Measurements from ENCODE around the gene SPATA1. TPM values are rescaled to one million over a fixed set of nuclear protein-coding genes. Genes with fewer than 3 reads are reported as not detected.

SPATA1 gene
- total RNA-seq, 1 donor from 2014 or later = 2.1 TPM

GRCh38 chr1:84489766-84490165, 16.4 kb upstream of the SPATA1 start:
- Mint-ChIP-seq H3K27me3 (ENCODE audit: low read depth) (no peaks in the 10 kb centered on the region), H3K4me3 (ENCODE audit: unreplicated experiment) (no peak overlapping the region), H3K4me1 (ENCODE audit: low read depth) (no peaks in the 10 kb centered on the region), H3K27ac (ENCODE audit: unreplicated experiment) (no peak overlapping the region), H3K36me3 (ENCODE audit: low read depth) (peaks cover 18% of the 10 kb centered on the region), H3K9me3 (ENCODE audit: low read depth) (peaks cover 3% of the 10 kb centered on the region)
- TF ChIP-seq CTCF (IDR thresholded peaks at IDR 0.05) = no peak
- DNase-seq (ENCODE audit: low spot score) = no peak

GRCh38 chr1:84492726-84493125, 13.5 kb upstream of the SPATA1 start:
- H3K4me1 Mint-ChIP-seq (ENCODE audit: low read depth) = no peaks in the 10 kb centered on the region
- H3K27me3 Mint-ChIP-seq (ENCODE audit: low read depth) = no peaks in the 10 kb centered on the region
- H3K9me3 Mint-ChIP-seq (ENCODE audit: low read depth) = no peaks in the 10 kb centered on the region
- no peak overlapping the region for H3K4me3 Mint-ChIP-seq (ENCODE audit: unreplicated experiment)
- no peak for TF ChIP-seq CTCF (IDR thresholded peaks at IDR 0.05)
- peaks cover 20% of the 10 kb centered on the region for H3K36me3 Mint-ChIP-seq (ENCODE audit: low read depth)
- H3K27ac Mint-ChIP-seq (ENCODE audit: unreplicated experiment) = no peak overlapping the region
- DNase-seq (ENCODE audit: low spot score) = no peak

- Mint-ChIP-seq H3K36me3 (ENCODE audit: low read depth) (peaks cover 24% of the 10 kb centered on the region), H3K4me3 (ENCODE audit: unreplicated experiment) (no peak overlapping the region), H3K4me1 (ENCODE audit: low read depth) (no peaks in the 10 kb centered on the region), H3K27ac (ENCODE audit: unreplicated experiment) (no peak overlapping the region), H3K9me3 (ENCODE audit: low read depth) (no peaks in the 10 kb centered on the region), H3K27me3 (ENCODE audit: low read depth) (no peaks in the 10 kb centered on the region)
- no peak for TF ChIP-seq CTCF (IDR thresholded peaks at IDR 0.05)
- no peak for DNase-seq (ENCODE audit: low spot score)
These were observed 12.4 kb upstream of the SPATA1 start for GRCh38 chr1:84493747-84494146.

- TF ChIP-seq CTCF (IDR thresholded peaks at IDR 0.05) = no peak
- no peaks in the 10 kb centered on the region for H3K27me3 Mint-ChIP-seq (ENCODE audit: low read depth)
- DNase-seq (ENCODE audit: low spot score) = no peak
- H3K9me3 Mint-ChIP-seq (ENCODE audit: low read depth) = no peaks in the 10 kb centered on the region
- H3K4me3 Mint-ChIP-seq (ENCODE audit: unreplicated experiment) = no peak overlapping the region
- H3K36me3 Mint-ChIP-seq (ENCODE audit: low read depth) = peaks cover 22% of the 10 kb centered on the region
- no peak overlapping the region for H3K27ac Mint-ChIP-seq (ENCODE audit: unreplicated experiment)
- H3K4me1 Mint-ChIP-seq (ENCODE audit: low read depth) = peaks cover 13% of the 10 kb centered on the region
These were observed 9.7 kb upstream of the SPATA1 start for GRCh38 chr1:84496498-84496897.

GRCh38 chr1:84497631-84498275, 8.4 kb upstream of the SPATA1 start:
- Mint-ChIP-seq H3K4me3 (ENCODE audit: unreplicated experiment) (no peak overlapping the region), H3K9me3 (ENCODE audit: low read depth) (no peaks in the 10 kb centered on the region), H3K36me3 (ENCODE audit: low read depth) (peaks cover 19% of the 10 kb centered on the region)

More at GRCh38 chr1:84497631-84498275, 8.4 kb upstream of the SPATA1 start:
- no peak for TF ChIP-seq CTCF (IDR thresholded peaks at IDR 0.05)
- peaks cover 24% of the 10 kb centered on the region for H3K4me1 Mint-ChIP-seq (ENCODE audit: low read depth)
- H3K27me3 Mint-ChIP-seq (ENCODE audit: low read depth) = no peaks in the 10 kb centered on the region
- DNase-seq (ENCODE audit: low spot score) = no peak
- H3K27ac Mint-ChIP-seq (ENCODE audit: unreplicated experiment) = no peak overlapping the region

All from chondrocyte (in vitro differentiated cells).